HG03378 (cell line): ENCODE measurements around the gene MGLL.

Experiments used
- ATAC-seq: cut with Tn5 transposase; IDR thresholded peaks from one replicate; pipeline ENCODE4 v1.9.1; 2021; ENCODE audit warnings: mild to moderate bottlenecking, moderate library complexity; ENCODE audit not compliant: unreplicated experiment

The MGLL gene

GRCh38 chr3:127730666-127731295 lies 91.5 kb downstream of the MGLL start:
- ATAC-seq: no peak

- ATAC-seq: no peak
Observed at GRCh38 chr3:127730171-127730570, 92.1 kb downstream of the MGLL start.

GRCh38 chr3:127729556-127730056 lies 92.7 kb downstream of the MGLL start:
- no peak for ATAC-seq

- no peak for ATAC-seq
Observed at GRCh38 chr3:127728417-127729015, 93.8 kb downstream of the MGLL start.

- no peak for ATAC-seq
Observed at GRCh38 chr3:127726894-127727293, 95.4 kb downstream of the MGLL start.

- no peak for ATAC-seq
Observed at GRCh38 chr3:127723011-127723567, 99.2 kb downstream of the MGLL start.

- ATAC-seq: no peak
Observed at GRCh38 chr3:127722091-127722784, 100.1 kb downstream of the MGLL start.

GRCh38 chr3:127720985-127721935 lies 101.1 kb downstream of the MGLL start:
- ATAC-seq: no peak

GRCh38 chr3:127720161-127720823 lies 102.0 kb downstream of the MGLL start:
- no peak for ATAC-seq

- ATAC-seq: no peak
Observed at GRCh38 chr3:127719369-127719768, 102.9 kb downstream of the MGLL start.

GRCh38 chr3:127718916-127719290 lies 103.4 kb downstream of the MGLL start:
- no peak for ATAC-seq

GRCh38 chr3:127718245-127718915 lies 103.9 kb downstream of the MGLL start:
- no peak for ATAC-seq

- no peak for ATAC-seq
Observed at GRCh38 chr3:127717357-127718244, 104.7 kb downstream of the MGLL start.

GRCh38 chr3:127716384-127716783 lies 105.9 kb downstream of the MGLL start:
- ATAC-seq: no peak

- no peak for ATAC-seq
Observed at GRCh38 chr3:127715532-127715931, 106.8 kb downstream of the MGLL start.

GRCh38 chr3:127714866-127715265 lies 107.4 kb downstream of the MGLL start:
- ATAC-seq: no peak

- no peak for ATAC-seq
Observed at GRCh38 chr3:127714125-127714571, 108.2 kb downstream of the MGLL start.
